Stimulated activated CD4-positive, alpha-beta T cell treated with anti-CD3 and anti-CD28 coated beads, Interleukin-4, amount 100 ng/mL, for 1 hour (primary cell): Measurements from ENCODE around the gene NNMT.
"Not testable (repeated sequence)": the region's sequence is repeated elsewhere in the genome, so short reads cannot be mapped to it uniquely, and the experiment has no call there.

Source experiments
- DNase-seq: peaks from one replicate; pipeline ENCODE4 v3.0.0-alpha.2; 2020

Gene NNMT

GRCh38 chr11:114314096-114314495 is 17.9 kb downstream of the NNMT start:
- no peak for DNase-seq

- DNase-seq = no peak
Measured at GRCh38 chr11:114315749-114316368, 19.7 kb downstream of the NNMT start.

DNA sequence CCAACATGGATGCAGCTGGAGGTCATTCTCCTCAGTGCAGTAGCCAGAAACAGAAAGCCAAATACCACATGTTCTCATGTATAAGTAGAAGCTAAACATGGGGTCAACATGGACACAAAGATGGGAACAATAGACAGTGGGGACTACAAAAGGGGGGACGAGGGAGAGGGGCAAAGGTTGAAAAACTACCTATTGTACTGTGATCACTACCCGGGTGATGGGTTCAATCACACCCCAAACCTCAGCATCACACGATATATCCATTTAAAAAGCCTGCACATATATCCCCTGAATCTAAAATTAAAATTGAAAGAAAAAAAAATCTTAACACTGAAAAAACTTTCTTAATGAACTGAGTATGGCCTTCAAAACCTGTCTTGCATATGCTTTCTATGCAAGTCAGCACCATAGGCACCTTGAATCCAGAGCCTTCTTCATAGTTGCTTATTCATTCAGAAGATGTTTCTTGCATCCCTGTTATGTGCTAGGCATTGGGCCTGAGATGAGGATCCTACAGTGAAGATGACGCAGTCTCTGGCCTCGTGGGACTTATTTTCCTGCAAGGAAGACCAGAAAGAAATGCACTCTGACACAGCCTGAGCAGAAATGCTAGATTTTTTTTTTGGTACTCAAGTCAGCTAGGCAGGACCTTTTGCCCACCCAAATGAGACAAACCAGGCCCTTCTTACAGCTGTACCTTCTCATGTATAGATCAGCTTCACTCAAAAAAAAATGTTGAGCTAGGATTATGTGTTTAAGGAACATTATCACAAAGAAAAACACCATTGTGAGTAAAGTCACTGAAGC is 21.0 kb downstream of the NNMT start:
- no peak for DNase-seq

DNA sequence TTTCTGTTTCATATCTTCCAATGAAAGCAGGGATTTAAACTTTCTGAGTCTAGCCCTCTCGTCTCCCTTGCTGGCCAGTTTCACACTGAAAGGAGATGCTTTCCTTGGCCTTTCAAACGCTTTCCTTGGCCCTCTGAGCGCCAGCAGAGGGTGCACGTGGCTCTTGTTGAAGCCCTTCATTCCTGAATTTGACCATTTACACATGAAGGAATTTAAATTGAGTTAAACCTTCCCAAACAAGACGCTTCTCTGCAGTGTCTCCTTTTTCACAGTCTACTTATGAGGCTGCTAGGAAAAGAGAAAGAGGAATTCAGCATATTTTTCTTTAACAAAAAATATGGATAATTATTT is 21.6 kb downstream of the NNMT start:
- no peak for DNase-seq

DNA sequence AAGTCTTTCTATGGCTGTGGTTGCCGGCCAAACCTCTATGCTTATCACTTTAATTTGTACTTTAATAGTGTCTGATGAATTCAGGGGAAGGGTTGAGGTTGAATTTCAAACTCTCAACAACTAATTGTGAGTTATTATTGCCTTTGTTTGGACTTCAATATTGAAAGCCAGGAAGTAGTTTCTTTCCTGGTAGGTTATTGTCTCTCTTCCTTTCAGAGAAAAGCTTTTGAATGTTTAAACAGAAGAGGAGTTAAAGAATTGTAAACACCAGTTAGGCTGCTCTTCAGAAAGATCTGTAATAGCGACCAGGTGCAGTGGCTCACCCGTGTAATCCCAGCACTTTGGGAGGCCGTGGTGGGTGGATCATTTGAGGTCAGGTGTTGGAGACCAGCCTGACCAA is 22.2 kb downstream of the NNMT start:
- no peak for DNase-seq

DNA sequence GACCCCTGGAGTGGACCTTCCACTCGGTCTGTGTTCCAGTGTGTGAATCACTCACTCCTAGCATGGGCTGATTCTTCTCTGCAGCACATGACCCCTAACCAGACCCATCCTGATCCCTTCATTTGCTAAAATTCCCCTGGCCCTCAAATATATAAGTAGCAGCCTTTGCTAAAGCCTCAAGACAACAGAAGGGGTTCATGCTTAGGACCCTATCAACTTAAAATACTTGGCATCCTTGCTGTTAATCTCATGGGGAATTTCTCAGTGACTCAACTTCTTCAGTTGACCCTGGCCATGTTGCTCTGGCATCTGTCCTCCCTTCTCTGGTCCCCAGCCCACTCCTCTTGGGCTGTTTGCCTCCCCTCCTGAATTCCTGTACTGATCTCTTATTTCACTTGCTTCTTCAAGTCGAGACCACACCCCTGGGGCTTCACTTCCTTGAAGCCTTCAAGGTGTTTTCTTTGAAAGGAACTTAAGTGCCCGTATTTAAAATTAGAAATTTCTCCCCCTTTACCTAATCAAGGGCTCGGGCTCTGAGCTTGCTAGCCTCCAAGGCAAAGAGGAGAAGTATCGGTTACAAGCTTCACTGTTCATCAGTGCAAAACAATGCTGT is 23.6 kb downstream of the NNMT start:
- no peak for DNase-seq

DNA sequence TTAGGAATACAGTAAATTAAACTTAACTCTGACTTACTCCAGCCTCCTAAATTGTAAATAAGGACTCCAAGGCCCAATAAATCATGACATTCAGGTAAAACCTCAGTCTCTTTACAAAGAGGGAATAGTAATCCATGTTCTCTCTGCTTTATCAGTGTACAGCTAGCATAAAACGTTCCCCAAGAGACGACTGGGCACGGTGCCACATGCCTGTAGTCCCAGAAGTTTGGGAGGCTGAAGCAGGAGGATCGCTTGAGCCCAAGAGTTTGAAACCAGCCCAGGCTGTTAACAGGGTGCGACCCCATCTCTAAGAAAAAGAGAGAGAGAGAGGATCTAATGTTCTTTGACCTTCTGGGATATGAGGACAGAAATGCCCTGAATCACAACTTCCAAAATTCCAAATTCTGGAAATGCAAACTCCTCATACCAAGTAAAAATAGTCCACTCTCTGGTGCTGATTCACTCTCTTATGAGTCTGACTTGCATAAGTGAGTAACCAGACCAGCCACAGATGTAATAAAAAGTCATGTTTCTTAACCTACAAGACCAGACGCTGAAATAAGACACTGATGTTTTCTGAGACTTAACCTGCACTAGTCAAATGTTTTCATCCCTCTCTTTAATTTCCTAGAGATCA is 25.5 kb downstream of the NNMT start:
- no peak for DNase-seq

DNA sequence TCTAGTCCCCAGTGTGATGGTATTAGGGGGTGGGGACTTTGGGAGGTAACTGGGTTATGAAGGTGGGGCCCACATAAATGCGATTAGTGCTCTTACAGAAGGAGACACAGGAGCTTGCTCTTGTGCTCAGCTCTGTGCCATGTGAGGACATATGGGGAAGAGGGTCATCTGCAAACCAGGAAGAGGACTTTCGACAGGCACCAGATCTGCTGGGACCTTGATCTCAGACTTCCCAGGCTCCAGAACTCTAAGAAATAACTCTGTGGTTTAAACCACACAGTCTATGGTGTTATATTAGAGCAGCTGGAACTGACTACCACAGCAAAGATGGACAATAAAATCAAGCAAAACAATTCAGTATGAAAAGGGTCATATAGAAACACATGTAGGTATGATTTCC is 26.7 kb downstream of the NNMT start:
- DNase-seq = no peak

- no peak for DNase-seq
Measured at GRCh38 chr11:114326151-114326550, 30.0 kb downstream of the NNMT start.

GRCh38 chr11:114326776-114327175 is 30.6 kb downstream of the NNMT start:
- DNase-seq = no peak

DNA sequence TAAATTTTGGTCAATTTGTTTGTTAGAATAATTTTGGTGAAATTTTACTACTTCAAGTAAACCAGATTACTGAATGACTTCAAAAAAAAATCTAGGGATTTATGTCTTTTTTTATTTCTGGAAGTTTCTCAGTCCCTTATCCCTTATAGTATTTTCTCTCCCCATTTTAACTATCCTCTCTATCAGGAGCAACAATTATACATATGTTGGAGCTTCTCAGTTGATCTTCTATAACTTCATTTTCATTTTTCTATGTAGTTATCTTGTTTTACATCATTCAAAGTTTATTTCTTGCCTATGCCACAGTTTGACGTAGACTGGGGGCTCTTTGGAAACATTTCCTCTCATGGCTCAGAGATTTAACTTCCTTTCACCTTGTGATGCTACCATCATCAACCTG is 34.2 kb downstream of the NNMT start:
- no peak for DNase-seq

- no peak for DNase-seq
Measured at GRCh38 chr11:114340311-114341131, 44.3 kb downstream of the NNMT start.

DNA sequence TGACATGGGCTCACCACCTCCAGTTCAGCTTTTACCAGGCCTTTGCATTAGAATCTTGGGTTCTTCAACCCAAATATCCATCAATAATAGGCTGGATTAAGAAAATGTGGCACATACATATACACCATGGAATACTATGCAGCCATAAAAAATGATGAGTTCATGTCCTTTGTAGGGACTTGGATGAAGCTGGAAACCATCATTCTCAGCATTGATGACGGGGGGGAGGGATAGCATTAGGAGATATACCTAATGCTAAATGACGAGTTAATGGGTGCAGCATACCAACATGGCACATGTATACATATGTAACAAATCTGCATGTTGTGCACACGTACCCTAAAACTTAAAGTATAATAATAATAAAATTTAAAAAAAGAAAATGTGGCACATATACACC is 45.5 kb downstream of the NNMT start:
- not testable (repeated sequence) for DNase-seq

DNA sequence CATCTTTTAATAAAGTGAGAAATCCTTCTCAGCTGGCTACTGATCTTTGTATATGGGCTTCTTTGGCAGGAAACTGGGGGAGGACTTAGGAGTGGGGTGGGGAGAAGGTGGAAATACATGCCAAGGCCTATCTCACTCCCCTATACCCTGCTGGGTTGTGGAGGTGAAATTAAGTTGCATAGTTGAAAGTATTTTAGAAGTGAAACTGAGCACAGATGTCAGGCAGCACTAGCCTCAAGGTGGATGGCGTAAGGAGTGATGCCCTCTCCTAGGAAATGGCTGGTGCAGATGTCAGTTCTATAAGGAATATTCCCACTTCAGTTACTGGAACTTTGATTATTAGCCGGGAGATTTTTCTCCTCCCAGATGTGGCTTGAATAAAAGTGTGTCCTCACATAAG is 46.3 kb downstream of the NNMT start:
- DNase-seq = no peak

DNA sequence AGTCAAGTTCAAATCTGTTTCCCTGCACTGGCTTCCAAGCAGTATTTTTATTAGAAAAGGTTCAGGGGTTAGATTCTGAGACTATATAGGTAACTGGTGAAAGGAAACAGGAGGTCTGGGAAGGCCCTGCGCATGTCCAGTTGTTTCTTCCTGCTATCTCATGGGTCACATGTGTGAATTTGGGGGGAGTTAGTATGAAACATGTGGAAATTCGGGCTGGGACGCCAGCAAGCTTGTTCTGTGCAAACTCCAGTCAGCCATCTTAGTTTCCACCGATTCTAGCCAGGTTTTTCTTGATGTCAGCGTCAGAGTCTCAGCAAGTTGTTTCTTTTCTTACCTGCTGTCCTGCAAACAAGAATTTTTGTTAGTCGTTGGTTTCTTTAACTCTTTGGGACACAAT is 46.8 kb downstream of the NNMT start:
- DNase-seq = no peak

DNA sequence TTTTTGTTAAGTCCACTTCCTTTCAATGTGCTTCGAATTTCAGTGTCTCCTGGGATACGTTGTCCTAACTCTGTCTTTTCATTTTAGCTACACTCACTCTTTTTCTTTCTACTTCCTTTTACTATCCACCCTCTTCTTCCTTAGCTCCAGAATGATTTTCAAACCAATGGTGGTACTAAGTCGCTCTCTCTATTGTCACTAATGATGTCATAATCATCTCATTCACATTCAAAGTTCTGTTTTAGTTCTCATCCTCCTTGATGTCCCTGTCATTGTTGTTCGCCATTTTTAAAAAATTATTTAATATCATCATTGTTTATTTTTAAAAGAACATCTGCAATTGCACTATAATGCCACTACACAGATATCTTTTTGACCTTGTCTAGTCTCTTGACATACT is 47.3 kb downstream of the NNMT start:
- no peak for DNase-seq

DNA sequence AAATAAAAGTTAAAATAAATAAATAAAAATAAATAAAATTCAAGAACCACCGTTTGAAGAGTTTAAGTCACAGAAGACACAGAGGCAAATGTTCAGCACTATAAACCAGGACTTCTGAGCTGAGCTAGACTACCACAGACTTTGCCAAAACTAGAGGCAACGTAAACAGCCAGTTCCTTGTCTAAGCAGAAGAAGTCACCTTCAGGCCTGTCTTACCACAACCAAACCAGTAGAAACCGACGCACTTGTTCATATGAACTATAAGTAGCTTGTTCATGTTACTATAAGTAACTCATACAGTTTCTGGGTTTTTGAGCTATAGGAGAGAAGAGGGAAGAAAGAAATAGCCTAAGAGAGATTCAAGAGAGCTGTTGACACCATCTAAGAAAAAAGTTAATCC is 48.3 kb downstream of the NNMT start:
- DNase-seq = no peak

GRCh38 chr11:114345575-114346222 is 49.5 kb downstream of the NNMT start:
- no peak for DNase-seq

GRCh38 chr11:114346709-114347141 is 50.5 kb downstream of the NNMT start:
- no peak for DNase-seq

DNA sequence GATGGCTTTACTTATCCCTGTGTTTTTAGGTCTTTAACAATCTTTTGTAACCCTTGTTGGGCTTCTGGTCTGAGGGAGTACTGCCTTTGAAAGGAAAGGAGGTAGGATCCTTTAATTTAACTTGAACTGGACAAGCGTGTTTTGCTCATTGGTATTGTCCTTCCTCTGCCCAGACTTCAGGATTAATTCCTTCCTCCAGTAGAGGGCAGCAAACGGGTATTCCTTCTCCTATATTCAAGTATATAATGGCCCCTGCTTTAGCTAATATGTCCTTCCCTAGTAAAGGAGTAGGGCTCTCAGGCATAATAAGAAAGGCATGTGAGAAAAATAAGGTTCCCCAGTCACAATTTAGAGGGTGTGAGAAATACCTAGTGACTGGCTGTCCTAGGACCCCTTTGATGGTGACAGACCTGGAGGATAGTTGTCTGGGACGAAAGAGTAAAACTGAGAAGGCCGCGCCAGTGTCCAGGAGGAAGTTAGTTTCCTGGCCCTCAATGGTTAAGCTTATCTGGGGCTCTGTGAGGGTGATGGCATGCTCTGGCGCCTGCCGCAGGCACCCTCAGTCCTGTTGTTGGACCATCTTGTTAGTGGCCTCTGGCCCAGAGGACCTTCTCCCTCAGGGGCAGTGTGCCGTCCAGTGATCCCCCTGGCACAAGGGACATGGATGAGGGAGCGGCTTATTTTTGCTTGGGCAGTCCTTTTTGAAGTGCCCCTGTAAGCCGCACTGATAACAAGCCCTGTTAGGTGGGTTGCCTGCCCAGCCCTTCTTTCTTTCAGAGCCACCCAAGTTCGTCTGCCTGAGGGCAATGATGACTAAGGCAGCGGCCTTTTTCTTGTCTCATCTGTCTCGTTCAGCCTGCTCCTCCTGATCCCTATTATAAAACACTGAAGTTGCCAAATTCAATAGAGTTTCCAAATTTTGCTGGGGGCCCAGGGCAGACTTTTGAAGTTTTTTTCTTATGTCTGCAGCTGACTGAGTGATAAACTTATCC is 52.3 kb downstream of the NNMT start:
- no peak for DNase-seq

GRCh38 chr11:114350022-114350421 is 53.8 kb downstream of the NNMT start:
- DNase-seq = no peak
